Kidney (tissue), 14 donors: ENCODE results near the gene SKAP2. TPM values are rescaled to one million over a fixed set of nuclear protein-coding genes. Genes with fewer than 3 reads are reported as not detected.

Experiments
- DNase-seq, 5 donors: peaks; one replicate each; pipeline ENCODE4 v3.0.0-alpha.2; 2013 to 2020
- FAIRE-seq: peaks from 2 replicates; lab custom pipeline; 2012; peaks lifted over from hg19 to GRCh38; lab: Jason Lieb, UNC
- H3K27ac ChIP-seq, 2 donors: one replicate each; pipeline ENCODE4 v1.7.0; 2013; ENCODE audit warnings: low read depth in 2 of 2, low read length in 2 of 2, inconsistent platforms in 1 of 2
- H3K27me3 ChIP-seq: one replicate; pipeline ENCODE4 v1.7.1; 2013; ENCODE audit warnings: low read length, inconsistent platforms; ENCODE audit not compliant: control insufficient read depth, insufficient read depth
- H3K36me3 ChIP-seq, 3 donors: one replicate each; pipeline versions ENCODE4 v1.7.0 to v1.7.1; 2013; ENCODE audit warnings: low read length in 3 of 3, control low read depth in 1 of 3, inconsistent platforms in 1 of 3; ENCODE audit not compliant: insufficient read depth in 3 of 3, control insufficient read depth in 2 of 3
- H3K4me1 ChIP-seq, 3 donors: one replicate each; pipeline versions ENCODE4 v1.7.0 to v1.7.1; 2013; ENCODE audit warnings: low read length in 3 of 3, inconsistent platforms in 1 of 3, low read depth in 1 of 3; ENCODE audit not compliant: control insufficient read depth in 2 of 3, insufficient read depth in 2 of 3
- H3K4me3 ChIP-seq, 3 donors: one replicate each; pipeline versions ENCODE4 v1.7.0 to v1.8.1; 2013; ENCODE audit warnings: low read length in 3 of 3, control low read depth in 1 of 3, inconsistent platforms in 1 of 3
- H3K9ac ChIP-seq, 3 donors: one replicate each; pipeline versions ENCODE4 v1.7.0 to v1.7.1; 2013; ENCODE audit warnings: low read length in 3 of 3, control low read depth in 1 of 3, inconsistent platforms in 1 of 3
- H3K9me3 ChIP-seq, 3 donors: one replicate each; pipeline versions ENCODE4 v1.7.0 to v1.7.1; 2013; ENCODE audit warnings: low read length in 3 of 3, control low read depth in 1 of 3, inconsistent platforms in 1 of 3; ENCODE audit not compliant: control insufficient read depth in 2 of 3, insufficient read depth in 1 of 3
- CTCF ChIP-seq: IDR thresholded peaks from 3 replicates; pipeline ENCODE4 v1.5.1; 2012; ENCODE audit warnings: mild to moderate bottlenecking, moderate library complexity, borderline replicate concordance; ENCODE audit not compliant: insufficient read depth; ENCODE audit errors: extremely low read depth
- intact Hi-C: fragments of 100-400 bp; cut with DNase I; formaldehyde crosslinking; loops from one replicate; pipeline ENCODE4 v1.11.1; 2022
- polyA plus RNA-seq: library from polyadenylated mRNA; stranded (reverse); fragments of 350-450 nt; fragmentation: Illumina TruSeq; extraction: RNeasy Lipid Tissue Mini Kit (QIAGEN cat#74804); gene quantifications from one replicate; pipeline ENCODE4 v1.2.3, GENCODE V29; 2014; ENCODE audit warnings: low read depth, low replicate concordance; ENCODE audit not compliant: insufficient read depth
- total RNA-seq: library from RNA; stranded (reverse); fragmentation: NEBNext Ultra II Directional; extraction: Animal tissue kit (Norgen Biotek cat#: 25700); gene quantifications from one replicate; pipeline ENCODE4 v1.2.1, GENCODE V29; 2021
- donor health status: control.
- donor health status: control.
- donor health status: control.
- donor health status: control.
- donor health status: control.
- donor health status: DM: yes; HTN: yes; CAD: no.
- donor health status: Normal renal cell carcinoma (clear cell type).

SKAP2 gene
- total and polyA plus RNA-seq, 2 donors from 2014 or later: 20.0 to 75.8 TPM

- peak overlapping the region; percentile 63 to 76 for H3K27ac ChIP-seq
- no peak for TF ChIP-seq CTCF
- DNase-seq (peak in 2 of 5 donors; percentile 46 to 52), FAIRE-seq (no peak)
- peaks cover 0 to 20% (median 0%) of the 10 kb centered on the region in 3 donors for H3K4me1 ChIP-seq
- H3K36me3 ChIP-seq: no peaks in the 10 kb centered on the region
- intact Hi-C loops: loop anchor here (10.0 kb wide), 1 partner anchor 162 kb away; no protein-coding TSS in a partner anchor
- H3K9ac ChIP-seq: peak overlapping the region in 2 of 3 donors; percentile 43 to 60
- peaks cover 2% of the 10 kb centered on the region for H3K27me3 ChIP-seq
- H3K9me3 ChIP-seq: no peaks in the 10 kb centered on the region
- H3K4me3 ChIP-seq: peak overlapping the region in 2 of 3 donors; percentile 42 to 69
Observed at GRCh38 chr7:26856176-26856985, 8.0 kb downstream of the SKAP2 start.

- TF ChIP-seq CTCF: no peak
- H3K4me3 ChIP-seq: peak overlapping the region in 1 of 3 donors; percentile 35
- FAIRE-seq: no peak
- H3K9ac ChIP-seq: peak overlapping the region in 1 of 3 donors; percentile 48
- no peaks in the 10 kb centered on the region for H3K36me3 ChIP-seq
- peak in 2 of 5 donors; percentile 28 to 42 for DNase-seq
- H3K9me3 ChIP-seq: no peaks in the 10 kb centered on the region
- H3K4me1 ChIP-seq: peaks cover 0 to 20% (median 0%) of the 10 kb centered on the region in 3 donors
- intact Hi-C loops: loop anchor here (10.0 kb wide), 1 partner anchor 160 kb away; no protein-coding TSS in a partner anchor
- H3K27ac ChIP-seq: peak overlapping the region in 1 of 2 donors; percentile 3
- peaks cover 2% of the 10 kb centered on the region for H3K27me3 ChIP-seq
Observed at GRCh38 chr7:26854876-26855855, 9.2 kb downstream of the SKAP2 start.

GRCh38 chr7:26853788-26854393, 10.5 kb downstream of the SKAP2 start:
- Histone ChIP-seq H3K27ac (no peak overlapping the region), H3K9me3 (no peaks in the 10 kb centered on the region), H3K9ac (no peak overlapping the region), H3K4me3 (no peak overlapping the region), H3K27me3 (peaks cover 2% of the 10 kb centered on the region), H3K36me3 (no peaks in the 10 kb centered on the region), H3K4me1 (peaks cover 0 to 15% (median 0%) of the 10 kb centered on the region in 3 donors)
- peak in 2 of 5 donors; percentile 85 to 92 for DNase-seq
- peak; percentile 60 for TF ChIP-seq CTCF
- intact Hi-C loops: loop anchor here (10.0 kb wide), 1 partner anchor 159 kb away; no protein-coding TSS in a partner anchor
- FAIRE-seq: peak; percentile 83
